PC-3 (cell line): ENCODE measurements around the gene ZNF385B.

ENCODE experiments used
- EZH2 ChIP-seq: fragments of 300-600 bp; sonication (generic); IDR thresholded peaks from one replicate; pipeline ENCODE4 v1.6.1; 2017; ENCODE audit warnings: antibody characterized with exemption, mild to moderate bottlenecking, low read length; ENCODE audit not compliant: unreplicated experiment
- EZH2phosphoT487 ChIP-seq: fragments of 300-600 bp; sonication (generic); IDR thresholded peaks from 2 replicates; pipeline ENCODE4 v1.6.1; 2018; ENCODE audit warnings: mild to moderate bottlenecking, antibody characterized with exemption, low read length, borderline replicate concordance
- TF ChIP-seq, protein P1 (sequence below): fragments of 300-600 bp; sonication (generic); conservative IDR thresholded peaks from 2 replicates; pipeline ENCODE4 v1.5.1; 2017; ENCODE audit warnings: antibody characterized with exemption, low read depth, mild to moderate bottlenecking, low read length

DNA sequence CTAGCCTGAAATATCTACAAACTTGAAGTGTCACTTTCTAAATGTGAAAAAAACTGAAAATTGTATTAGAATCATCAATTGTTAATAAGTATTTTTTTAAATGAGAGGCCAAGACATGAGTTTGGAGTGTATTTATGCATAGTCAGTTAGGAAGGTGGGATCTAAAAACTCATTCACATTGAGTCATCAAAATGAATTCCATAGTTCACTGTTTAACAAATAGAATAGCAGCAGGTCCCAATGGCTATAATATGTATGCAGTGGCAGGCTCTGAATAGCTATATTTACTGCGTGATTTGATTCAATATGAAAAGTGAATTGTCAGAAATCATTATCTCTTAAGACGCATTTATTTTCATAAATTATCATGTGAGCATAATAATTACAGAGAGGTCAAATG is 256.1 kb downstream of the ZNF385B start:
- TF ChIP-seq, protein P1, sequence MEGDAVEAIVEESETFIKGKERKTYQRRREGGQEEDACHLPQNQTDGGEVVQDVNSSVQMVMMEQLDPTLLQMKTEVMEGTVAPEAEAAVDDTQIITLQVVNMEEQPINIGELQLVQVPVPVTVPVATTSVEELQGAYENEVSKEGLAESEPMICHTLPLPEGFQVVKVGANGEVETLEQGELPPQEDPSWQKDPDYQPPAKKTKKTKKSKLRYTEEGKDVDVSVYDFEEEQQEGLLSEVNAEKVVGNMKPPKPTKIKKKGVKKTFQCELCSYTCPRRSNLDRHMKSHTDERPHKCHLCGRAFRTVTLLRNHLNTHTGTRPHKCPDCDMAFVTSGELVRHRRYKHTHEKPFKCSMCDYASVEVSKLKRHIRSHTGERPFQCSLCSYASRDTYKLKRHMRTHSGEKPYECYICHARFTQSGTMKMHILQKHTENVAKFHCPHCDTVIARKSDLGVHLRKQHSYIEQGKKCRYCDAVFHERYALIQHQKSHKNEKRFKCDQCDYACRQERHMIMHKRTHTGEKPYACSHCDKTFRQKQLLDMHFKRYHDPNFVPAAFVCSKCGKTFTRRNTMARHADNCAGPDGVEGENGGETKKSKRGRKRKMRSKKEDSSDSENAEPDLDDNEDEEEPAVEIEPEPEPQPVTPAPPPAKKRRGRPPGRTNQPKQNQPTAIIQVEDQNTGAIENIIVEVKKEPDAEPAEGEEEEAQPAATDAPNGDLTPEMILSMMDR, result no peak
- TF ChIP-seq EZH2phosphoT487 (no peak), EZH2 (no peak)
